Ammon's horn (tissue), 1 donor: ENCODE measurements around the gene TAF4.
"Not testable (repeated sequence)": the region's sequence is repeated elsewhere in the genome, so short reads cannot be mapped to it uniquely, and the experiment has no call there.

Experiments used
- DNase-seq: peaks from one replicate; pipeline ENCODE4 v3.0.0-alpha.2; 2016; ENCODE audit warnings: low spot score

TAF4 gene

GRCh38 chr20:62055862-62056115 is 9.9 kb downstream of the TAF4 start:
- DNase-seq, result not testable (repeated sequence)

- DNase-seq, result no peak
Observed at GRCh38 chr20:62055106-62055861, 10.4 kb downstream of the TAF4 start.

- no peak for DNase-seq
Observed at GRCh38 chr20:62054451-62054953, 11.2 kb downstream of the TAF4 start.

- DNase-seq, result no peak
Observed at GRCh38 chr20:62053465-62054196, 12.1 kb downstream of the TAF4 start.

GRCh38 chr20:62052842-62053464 is 12.7 kb downstream of the TAF4 start:
- DNase-seq, result no peak

- DNase-seq, result no peak
Observed at GRCh38 chr20:62052336-62052841, 13.3 kb downstream of the TAF4 start.

- no peak for DNase-seq
Observed at GRCh38 chr20:62051546-62052255, 14.0 kb downstream of the TAF4 start.

GRCh38 chr20:62051144-62051543 is 14.5 kb downstream of the TAF4 start:
- no peak for DNase-seq

GRCh38 chr20:62050166-62051120 is 15.2 kb downstream of the TAF4 start:
- DNase-seq, result no peak

- no peak for DNase-seq
Observed at GRCh38 chr20:62049342-62050165, 16.1 kb downstream of the TAF4 start.

GRCh38 chr20:62048821-62049291 is 16.8 kb downstream of the TAF4 start:
- DNase-seq, result no peak

GRCh38 chr20:62048346-62048761 is 17.3 kb downstream of the TAF4 start:
- DNase-seq, result no peak

- no peak for DNase-seq
Observed at GRCh38 chr20:62047666-62048345, 17.9 kb downstream of the TAF4 start.

- DNase-seq, result no peak
Observed at GRCh38 chr20:62046431-62046830, 19.2 kb downstream of the TAF4 start.

- no peak for DNase-seq
Observed at GRCh38 chr20:62045529-62046285, 20.0 kb downstream of the TAF4 start.

GRCh38 chr20:62045118-62045517 is 20.6 kb downstream of the TAF4 start:
- no peak for DNase-seq

- DNase-seq, result no peak
Observed at GRCh38 chr20:62044631-62045030, 21.1 kb downstream of the TAF4 start.

- DNase-seq, result no peak
Observed at GRCh38 chr20:62043131-62043914, 22.4 kb downstream of the TAF4 start.
